AG09309 (cell line): ENCODE data around the gene LRGUK.
"Not testable (repeated sequence)": the region's sequence is repeated elsewhere in the genome, so short reads cannot be mapped to it uniquely, and the experiment has no call there.

Source experiments
- DNase-seq: peaks from one replicate; pipeline ENCODE4 v3.0.0-alpha.2; 2010; ENCODE audit warnings: low read depth
- H3K4me3 ChIP-seq: 2 replicates; pipeline ENCODE4 v1.5.1; 2011; ENCODE audit warnings: mild to moderate bottlenecking, low read depth, low read length, moderate library complexity; ENCODE audit not compliant: control insufficient read depth
- TF ChIP-seq, protein P1 (sequence below): IDR thresholded peaks from 2 replicates; pipeline ENCODE4 v1.5.1; 2011; ENCODE audit warnings: mild to moderate bottlenecking, low read depth, low read length, inconsistent platforms; ENCODE audit not compliant: insufficient read depth, control insufficient read depth; ENCODE audit errors: missing control alignments

Gene LRGUK

DNA sequence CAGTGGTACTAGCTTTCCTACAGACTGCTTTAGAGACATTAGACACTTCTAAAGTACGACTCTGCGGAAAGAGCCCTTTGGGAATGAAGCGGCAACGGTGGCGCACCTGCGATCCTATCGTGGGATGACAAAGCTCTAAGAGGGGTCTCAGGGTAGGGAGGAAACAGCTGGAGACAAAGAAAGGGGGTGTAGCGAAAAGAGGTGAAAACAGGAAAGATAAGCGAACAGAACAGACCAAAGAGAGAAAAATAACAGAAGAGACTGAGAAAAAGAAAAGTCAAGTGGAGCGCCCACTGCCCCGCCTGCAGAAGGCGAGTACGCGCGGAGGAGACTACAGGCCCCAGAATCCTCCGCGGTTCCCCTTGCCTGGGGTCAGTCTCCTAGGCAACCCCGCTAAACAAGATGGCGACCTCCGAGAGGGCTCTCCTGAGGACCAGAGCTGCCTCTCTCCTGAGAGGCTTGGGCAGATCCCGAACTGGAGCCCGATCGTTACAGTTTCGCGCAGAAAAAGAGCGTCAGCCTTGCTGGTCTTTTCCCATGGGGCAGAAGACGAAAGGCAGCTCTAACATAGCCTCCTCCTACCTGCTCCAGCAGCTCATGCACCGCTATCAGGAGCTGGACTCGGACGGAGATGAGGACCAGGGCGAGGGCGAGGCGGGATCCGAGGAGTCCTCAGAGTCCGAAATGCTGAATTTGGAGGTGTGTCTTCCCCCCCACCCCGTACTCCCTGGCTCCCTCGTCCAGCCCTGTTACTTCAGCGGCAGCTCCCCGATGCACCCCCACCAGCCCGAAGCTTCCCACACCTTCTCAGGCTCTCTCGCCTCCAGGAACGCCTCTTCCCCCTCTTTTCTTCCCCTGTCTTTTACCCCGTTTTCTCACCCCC, at the start of gene LRGUK:
Gene LRGUK, plus strand, starts transcription at position 375 of the 883 bp plus-strand sequence. Its CDS starts 28 bp downstream, at position 403.
- DNase-seq: peak; percentile 31
- TF ChIP-seq, protein P1, sequence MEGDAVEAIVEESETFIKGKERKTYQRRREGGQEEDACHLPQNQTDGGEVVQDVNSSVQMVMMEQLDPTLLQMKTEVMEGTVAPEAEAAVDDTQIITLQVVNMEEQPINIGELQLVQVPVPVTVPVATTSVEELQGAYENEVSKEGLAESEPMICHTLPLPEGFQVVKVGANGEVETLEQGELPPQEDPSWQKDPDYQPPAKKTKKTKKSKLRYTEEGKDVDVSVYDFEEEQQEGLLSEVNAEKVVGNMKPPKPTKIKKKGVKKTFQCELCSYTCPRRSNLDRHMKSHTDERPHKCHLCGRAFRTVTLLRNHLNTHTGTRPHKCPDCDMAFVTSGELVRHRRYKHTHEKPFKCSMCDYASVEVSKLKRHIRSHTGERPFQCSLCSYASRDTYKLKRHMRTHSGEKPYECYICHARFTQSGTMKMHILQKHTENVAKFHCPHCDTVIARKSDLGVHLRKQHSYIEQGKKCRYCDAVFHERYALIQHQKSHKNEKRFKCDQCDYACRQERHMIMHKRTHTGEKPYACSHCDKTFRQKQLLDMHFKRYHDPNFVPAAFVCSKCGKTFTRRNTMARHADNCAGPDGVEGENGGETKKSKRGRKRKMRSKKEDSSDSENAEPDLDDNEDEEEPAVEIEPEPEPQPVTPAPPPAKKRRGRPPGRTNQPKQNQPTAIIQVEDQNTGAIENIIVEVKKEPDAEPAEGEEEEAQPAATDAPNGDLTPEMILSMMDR: no peak
- H3K4me3 ChIP-seq: peak within 1 kb of the TSS; percentile 74

GRCh38 chr7:134077560-134077959, 49.6 kb upstream of the LRGUK start:
- not testable (repeated sequence) for DNase-seq

DNA sequence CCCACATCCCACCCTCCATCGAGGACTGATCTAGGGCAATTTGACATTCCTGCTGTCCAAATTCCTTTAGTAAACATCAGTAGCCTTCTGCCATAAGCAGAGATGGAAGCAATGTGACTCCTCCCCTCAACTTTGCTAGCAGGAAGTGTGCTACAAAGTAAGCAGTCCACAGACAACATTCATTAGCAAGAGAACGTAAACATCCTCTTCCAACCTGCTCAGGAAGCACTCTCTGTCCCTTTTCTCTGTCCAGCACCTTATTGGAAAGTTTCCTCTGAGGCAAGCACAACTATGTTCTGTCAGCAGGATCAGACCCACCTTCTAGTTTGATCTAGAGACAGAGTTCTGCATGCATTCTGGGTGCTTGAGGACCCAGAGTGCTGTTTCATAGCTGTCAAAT, 48.1 kb upstream of the LRGUK start:
- TF ChIP-seq, protein P1: no peak
- DNase-seq: no peak
- no peak overlapping the region for H3K4me3 ChIP-seq

More at GRCh38 chr7:134077560-134077959, 49.6 kb upstream of the LRGUK start:
- H3K4me3 ChIP-seq: not testable (repeated sequence)

GRCh38 chr7:134081695-134082094, 45.4 kb upstream of the LRGUK start:
- no peak overlapping the region for H3K4me3 ChIP-seq
- DNase-seq: no peak
- TF ChIP-seq, protein P1: no peak

DNA sequence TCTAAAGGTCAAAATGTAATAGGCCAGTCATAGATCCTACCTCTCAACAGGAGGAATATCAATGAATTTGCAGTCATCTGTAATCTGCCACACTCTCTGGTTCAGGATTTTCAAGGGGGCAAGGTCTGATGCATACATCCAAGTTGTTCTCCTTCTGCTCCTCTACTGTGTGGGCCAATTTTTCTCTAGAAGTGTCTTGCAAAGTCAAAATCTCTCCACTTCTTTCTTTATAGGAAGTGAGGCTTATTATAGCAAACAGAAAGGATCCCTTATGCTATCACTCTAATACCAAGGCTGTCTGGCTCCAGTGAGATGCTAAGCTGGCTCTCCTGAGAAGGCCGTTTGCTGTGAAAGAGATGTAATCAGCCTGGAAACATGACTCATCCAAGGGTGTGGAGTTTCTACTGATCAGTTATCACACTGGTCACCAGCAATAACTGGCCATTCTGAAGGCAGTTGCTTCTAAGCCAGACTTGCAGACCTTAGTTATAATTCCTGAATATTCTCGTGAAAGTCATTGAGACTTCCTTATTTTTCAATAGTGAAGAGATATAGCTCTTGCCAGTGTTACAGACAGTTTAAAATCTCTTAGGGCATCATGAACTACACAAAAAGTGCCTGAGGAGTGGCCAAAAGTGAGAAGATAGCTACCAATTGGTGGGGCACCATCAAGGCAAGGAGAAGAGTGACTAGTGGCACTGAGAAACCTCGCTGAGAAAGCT, 43.2 kb upstream of the LRGUK start:
- DNase-seq: peak; percentile 3
- no peak overlapping the region for H3K4me3 ChIP-seq
- TF ChIP-seq, protein P1: no peak

GRCh38 chr7:134084488-134085144, 42.5 kb upstream of the LRGUK start:
- TF ChIP-seq, protein P1: no peak
- no peak for DNase-seq
- no peak overlapping the region for H3K4me3 ChIP-seq

GRCh38 chr7:134085311-134085710, 41.8 kb upstream of the LRGUK start:
- TF ChIP-seq, protein P1: no peak
- no peak overlapping the region for H3K4me3 ChIP-seq
- no peak for DNase-seq
